HG03175 (cell line): ENCODE results near the gene VMO1.
"Not testable (repeated sequence)": the region's sequence is repeated elsewhere in the genome, so short reads cannot be mapped to it uniquely, and the experiment has no call there.

Experiments
- ATAC-seq: cut with Tn5 transposase; IDR thresholded peaks from one replicate; pipeline ENCODE4 v1.9.1; 2021; ENCODE audit warnings: mild to moderate bottlenecking, moderate library complexity; ENCODE audit not compliant: unreplicated experiment

Gene VMO1

GRCh38 chr17:4786106-4786511 is at the start of gene VMO1:
VMO1 (minus strand) TSS chr17:4786364; CDS start chr17:4786352, 12 bp downstream.
- ATAC-seq = no peak

- no peak for ATAC-seq
Measured at GRCh38 chr17:4834681-4835020, 48.5 kb upstream of the VMO1 start.

GRCh38 chr17:4833941-4834680 is 47.9 kb upstream of the VMO1 start:
- no peak for ATAC-seq

GRCh38 chr17:4833178-4833940 is 47.2 kb upstream of the VMO1 start, which contains the start of gene MINK1:
MINK1 (plus strand) TSS chr17:4833340; CDS start chr17:4833584, 244 bp downstream.
- peak; percentile 79 for ATAC-seq

GRCh38 chr17:4832829-4833177 is 46.6 kb upstream of the VMO1 start:
- ATAC-seq = not testable (repeated sequence)

GRCh38 chr17:4827399-4827798 is 41.2 kb upstream of the VMO1 start:
- ATAC-seq = no peak

GRCh38 chr17:4823373-4824089 is 37.4 kb upstream of the VMO1 start:
- ATAC-seq = no peak

GRCh38 chr17:4822835-4823234 is 36.7 kb upstream of the VMO1 start:
- ATAC-seq = no peak

- ATAC-seq = no peak
Measured at GRCh38 chr17:4818276-4818675, 32.1 kb upstream of the VMO1 start.

GRCh38 chr17:4816826-4817225 is 30.7 kb upstream of the VMO1 start:
- ATAC-seq = no peak

GRCh38 chr17:4815043-4815675 is 29.0 kb upstream of the VMO1 start:
- no peak for ATAC-seq

- no peak for ATAC-seq
Measured at GRCh38 chr17:4812690-4813089, 26.5 kb upstream of the VMO1 start.

- no peak for ATAC-seq
Measured at GRCh38 chr17:4811471-4811870, 25.3 kb upstream of the VMO1 start.

- no peak for ATAC-seq
Measured at GRCh38 chr17:4810696-4811290, 24.6 kb upstream of the VMO1 start.

GRCh38 chr17:4808378-4808767 is 22.2 kb upstream of the VMO1 start:
- no peak for ATAC-seq

- no peak for ATAC-seq
Measured at GRCh38 chr17:4807605-4808377, 21.6 kb upstream of the VMO1 start.

- peak; percentile 92 for ATAC-seq
Measured at GRCh38 chr17:4806777-4807604, 20.8 kb upstream of the VMO1 start, which contains the start of gene PLD2. PLD2 (plus strand) TSS chr17:4807152; CDS start chr17:4807773, 621 bp downstream.

- ATAC-seq = no peak
Measured at GRCh38 chr17:4806456-4806776, 20.3 kb upstream of the VMO1 start.

GRCh38 chr17:4802228-4802627 is 16.1 kb upstream of the VMO1 start, which contains the start of gene C17orf114:
C17orf114 (minus strand) TSS chr17:4802328.
- no peak for ATAC-seq
